HepG2 (cell line): ENCODE data around the gene LRP2. TPM values are rescaled to one million over a fixed set of nuclear protein-coding genes. Genes with fewer than 3 reads are reported as not detected.

Experiments used
- ATAC-seq: fragments of 200-7000 bp; cut with Tn5 transposase; 3 replicates; pipeline ENCODE4 v1.9.1; 2020; ENCODE audit warnings: mild to moderate bottlenecking, moderate library complexity
- BruUV-seq: library from RNA; stranded (reverse); fragments of 400-500 nt; replicated peaks from 2 replicates; lab custom pipeline; 2021; lab: Mats Ljungman, UMichigan
- CTCF ChIA-PET: fragments of 300-600 bp; formaldehyde crosslinking; extraction: SDS; loops from one replicate; lab custom pipeline; 2021; ENCODE audit warnings: low total read pairs, inconsistent platforms, low intra/inter-chr PET ratio; lab: Yijun Ruan, JAX
- POLR2A ChIA-PET: fragments of 350-600 bp; sonication (Branson Sonifier 250); formaldehyde crosslinking; loops from one replicate; lab custom pipeline; 2020; ENCODE audit warnings: antibody characterized with exemption, inconsistent platforms; lab: Yijun Ruan, JAX
- DNase-seq: peaks from one replicate; pipeline ENCODE4 v3.0.0-alpha.2; 2015; ENCODE audit warnings: low spot score
- FAIRE-seq: peaks from 3 replicates; lab custom pipeline; 2011; peaks lifted over from hg19 to GRCh38; lab: Jason Lieb, UNC
- H2AFZ ChIP-seq: one replicate; pipeline ENCODE4 v1.6.1; 2011; ENCODE audit warnings: low read length, inconsistent platforms
- H3K27ac ChIP-seq: fragments of 300-600 bp; 3 replicates; pipeline ENCODE4 v1.8.0; 2011; ENCODE audit warnings: mixed run types, mild to moderate bottlenecking, mixed read lengths, low read length, inconsistent platforms; ENCODE audit not compliant: insufficient read depth; ENCODE audit errors: extremely low read length
- H3K27me3 ChIP-seq, 2 experiments: fragments of 200-600 bp in 1 of 2; 2 replicates in 1 of 2; 3 replicates in 1 of 2; pipeline versions ENCODE4 v1.6.0 to v1.8.0; 2011; ENCODE audit warnings: low read length in 2 of 2, mild to moderate bottlenecking in 2 of 2, moderate library complexity in 2 of 2, inconsistent platforms in 1 of 2; ENCODE audit not compliant: insufficient read depth in 2 of 2, control insufficient read depth in 1 of 2
- H3K36me3 ChIP-seq, 2 experiments: fragments of 200-600 bp in 1 of 2; replicated peaks in 1 of 2; 2 replicates in 1 of 2; 3 replicates in 1 of 2; pipeline versions ENCODE4 v1.5.1 to v1.8.0; 2011; ENCODE audit warnings: low read length in 2 of 2, inconsistent platforms in 1 of 2; ENCODE audit not compliant: insufficient read depth in 2 of 2, control insufficient read depth in 1 of 2
- H3K4me1 ChIP-seq: 2 replicates; pipeline ENCODE4 v1.5.1; 2012; ENCODE audit warnings: low read length, inconsistent platforms; ENCODE audit not compliant: insufficient read depth
- H3K4me2 ChIP-seq: 2 replicates; pipeline ENCODE4 v1.6.0; 2011; ENCODE audit warnings: low read depth, low read length, inconsistent platforms
- H3K4me3 ChIP-seq, 3 experiments: fragments of 200-600 bp in 1 of 3; sonication (generic), shearing (Covaris generic) in 1 of 3; replicated peaks in 1 of 3; 2 replicates each; pipeline ENCODE4 v1.5.1; 2011 to 2016; ENCODE audit warnings: low read length in 3 of 3, inconsistent platforms in 2 of 3, low read depth in 2 of 3, mild to moderate bottlenecking in 2 of 3, control low read depth in 1 of 3, mixed read lengths in 1 of 3; ENCODE audit not compliant: insufficient read depth in 1 of 3
- H3K79me2 ChIP-seq: one replicate; pipeline ENCODE4 v1.6.1; 2011; ENCODE audit warnings: low read length, inconsistent platforms; ENCODE audit not compliant: insufficient read depth
- H3K9ac ChIP-seq: 2 replicates; pipeline ENCODE4 v1.6.0; 2011; ENCODE audit warnings: mild to moderate bottlenecking, low read depth, low read length, inconsistent platforms; ENCODE audit not compliant: insufficient read depth
- H3K9me3 ChIP-seq: 2 replicates; pipeline ENCODE4 v1.5.1; 2012; ENCODE audit warnings: mild to moderate bottlenecking, low read length
- H4K20me1 ChIP-seq: 2 replicates; pipeline ENCODE4 v1.6.0; 2011; ENCODE audit warnings: inconsistent platforms, mild to moderate bottlenecking, low read length, moderate library complexity; ENCODE audit not compliant: insufficient read depth
- CBX1 ChIP-seq: IDR thresholded peaks from one replicate; pipeline ENCODE4 v1.6.1; 2016; ENCODE audit warnings: antibody characterized with exemption, low read depth
- CENPT ChIP-seq: sonication (generic); formaldehyde crosslinking; IDR thresholded peaks from 2 replicates; pipeline ENCODE4 v1.8.0; 2022; ENCODE audit warnings: low read depth, mild to moderate bottlenecking, moderate library complexity, missing genetic modification reagents
- HIC2 ChIP-seq: sonication (generic); formaldehyde crosslinking; IDR thresholded peaks from 2 replicates; pipeline ENCODE4 v1.9.0; 2022; ENCODE audit warnings: low read depth, missing genetic modification reagents
- IRF2 ChIP-seq: IDR thresholded peaks from 2 replicates; pipeline ENCODE4 v1.6.1; 2018; ENCODE audit warnings: missing genetic modification reagents, missing compliant biosample characterization
- KLF12 ChIP-seq: sonication (generic); formaldehyde crosslinking; IDR thresholded peaks from 2 replicates; pipeline ENCODE4 v1.4.0; 2020; ENCODE audit warnings: missing genetic modification reagents, borderline replicate concordance
- RBAK ChIP-seq: sonication (generic); formaldehyde crosslinking; IDR thresholded peaks from 2 replicates; pipeline ENCODE4 v1.5.1; 2020; ENCODE audit warnings: mild to moderate bottlenecking, missing genetic modification reagents
- RCOR2 ChIP-seq: IDR thresholded peaks from 2 replicates; pipeline ENCODE4 v1.6.1; 2016; ENCODE audit warnings: missing biosample characterization, missing genetic modification reagents
- SMAD3 ChIP-seq: sonication (generic); formaldehyde crosslinking; IDR thresholded peaks from 2 replicates; pipeline ENCODE4 v1.4.0; 2020; ENCODE audit warnings: missing genetic modification reagents
- STAT5B ChIP-seq: sonication (generic); formaldehyde crosslinking; IDR thresholded peaks from 2 replicates; pipeline ENCODE4 v1.4.0; 2020; ENCODE audit warnings: missing genetic modification reagents
- ZNF383 ChIP-seq: sonication (generic); formaldehyde crosslinking; IDR thresholded peaks from 2 replicates; pipeline ENCODE4 v1.4.0; 2020; ENCODE audit warnings: missing genetic modification reagents, mild to moderate bottlenecking, borderline replicate concordance
- ZNF615 ChIP-seq: sonication (generic); formaldehyde crosslinking; IDR thresholded peaks from 2 replicates; pipeline ENCODE4 v1.5.0; 2020; ENCODE audit warnings: mild to moderate bottlenecking, missing genetic modification reagents, borderline replicate concordance
- ZNF761 ChIP-seq: sonication (generic); formaldehyde crosslinking; conservative IDR thresholded peaks from 2 replicates; pipeline ENCODE4 v1.4.0; 2020; ENCODE audit warnings: mild to moderate bottlenecking, missing genetic modification reagents
- WGBS: methylation state at CpG from one replicate; pipeline ENCODE4 v1.1.6; 2017; ENCODE audit warnings: low lambda C conversion rate; 5-methylcytosine and 5-hydroxymethylcytosine counted together
- in situ Hi-C: cut with HindIII; loops from 2 replicates; pipeline ENCODE4 v1.10.0; 2017; ENCODE audit warnings: low pct_unique_long_range_greater_than_20kb; ENCODE audit not compliant: extremely low pct_ligation_motif_present
- intact Hi-C: fragments of 100-400 bp; cut with micrococcal nuclease; formaldehyde crosslinking; loops from one replicate; pipeline ENCODE4 v1.10.0; 2022; ENCODE audit not compliant: unreplicated experiment
- polyA plus RNA-seq, 8 experiments: library from polyadenylated mRNA; depleted of rRNA in 3 of 8; stranded (reverse) in 7 of 8; unstranded in 1 of 8; fragments of >200 nt; fragmentation: Illumina TruSeq in 4 of 8; extraction: Trizol in 4 of 8; gene quantifications; 2 replicates each; pipeline versions ENCODE4 v1.2.1 to v1.2.3, GENCODE V29; 2011 to 2016; ENCODE audit warnings: low read depth in 4 of 8, missing spikeins in 1 of 8, mixed read lengths in 1 of 8; ENCODE audit not compliant: insufficient read depth in 1 of 8
- total RNA-seq, 5 experiments: library from RNA; depleted of rRNA; stranded (reverse); fragments of >200 nt; fragmentation: Illumina TruSeq; extraction: Trizol; gene quantifications; 2 replicates each; pipeline ENCODE4 v1.2.3, GENCODE V29; 2016; ENCODE audit warnings: low read depth in 1 of 5
- TF ChIP-seq, protein P1 (sequence below): sonication (generic); formaldehyde crosslinking; IDR thresholded peaks from 2 replicates; pipeline ENCODE4 v1.8.0; 2022; ENCODE audit warnings: mild to moderate bottlenecking, missing genetic modification reagents, moderate library complexity

LRP2 gene
- total and polyA plus RNA-seq, 2 of the 13 experiments (the other 11 are each of a cell fraction or from before 2014, with no cell fraction given) = 0.03 to 0.15 TPM

GRCh38 chr2:169139993-169140767, 222.2 kb downstream of the LRP2 start:
- Histone ChIP-seq H3K4me3 (no peak overlapping the region), H3K79me2 (no peaks in the 10 kb centered on the region), H3K4me2 (no peak overlapping the region), H3K36me3 (no peaks in the 10 kb centered on the region), H3K4me1 (no peaks in the 10 kb centered on the region), H4K20me1 (no peaks in the 10 kb centered on the region), H3K27me3 (peaks cover 3 to 22% of the 10 kb centered on the region in 2 experiments; a peak in 4 of 5 replicates), H3K9me3 (no peaks in the 10 kb centered on the region), H3K27ac (no peak overlapping the region), H2AFZ (no peak overlapping the region)
- no TSS peak for BruUV-seq
- ATAC-seq = no peak
- POLR2A ChIA-PET = no interaction called here
- no peak for DNase-seq
- CTCF ChIA-PET = interaction anchor here (2.7 kb wide), 1 partner anchor 30 kb away, joined by 32 read pairs; no protein-coding TSS in a partner anchor
- WGBS = 20% methylated on average over 8 of the region's 8 CpGs
- TF ChIP-seq IRF2 (CRISPR knock-in tag) (no peak), ZNF615 (CRISPR knock-in tag) (no peak), HIC2 (CRISPR knock-in tag) (no peak), CBX1 (no peak), STAT5B (CRISPR knock-in tag) (no peak), ZNF761 (CRISPR knock-in tag) (no peak), KLF12 (CRISPR knock-in tag) (no peak), RBAK (CRISPR knock-in tag) (no peak), RCOR2 (CRISPR knock-in tag) (no peak), ZNF383 (CRISPR knock-in tag) (no peak), SMAD3 (CRISPR knock-in tag) (no peak), CENPT (CRISPR knock-in tag) (no peak)
- TF ChIP-seq, protein P1, sequence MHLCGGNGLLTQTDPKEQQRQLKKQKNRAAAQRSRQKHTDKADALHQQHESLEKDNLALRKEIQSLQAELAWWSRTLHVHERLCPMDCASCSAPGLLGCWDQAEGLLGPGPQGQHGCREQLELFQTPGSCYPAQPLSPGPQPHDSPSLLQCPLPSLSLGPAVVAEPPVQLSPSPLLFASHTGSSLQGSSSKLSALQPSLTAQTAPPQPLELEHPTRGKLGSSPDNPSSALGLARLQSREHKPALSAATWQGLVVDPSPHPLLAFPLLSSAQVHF (CRISPR knock-in tag) = no peak
- TF ChIP-seq, all 625 proteins: peak for 0
- intact Hi-C loops = loop anchor here (2.0 kb wide), 1 partner anchor 179 kb away; no protein-coding TSS in a partner anchor
- in situ Hi-C loops = loop anchor here (5.0 to 10.0 kb wide), 2 partner anchors 33 to 175 kb away; no protein-coding TSS in a partner anchor
- H3K9ac ChIP-seq = no peak overlapping the region
- no peak for FAIRE-seq
